Measurements from ENCODE around the gene ARHGAP26. TPM values are rescaled to one million over a fixed set of nuclear protein-coding genes. Genes with fewer than 3 reads are reported as not detected.

The ARHGAP26 gene
- total and polyA plus RNA-seq, 9 donors: 1.9 to 47.1 (median 12.0) TPM

DNA sequence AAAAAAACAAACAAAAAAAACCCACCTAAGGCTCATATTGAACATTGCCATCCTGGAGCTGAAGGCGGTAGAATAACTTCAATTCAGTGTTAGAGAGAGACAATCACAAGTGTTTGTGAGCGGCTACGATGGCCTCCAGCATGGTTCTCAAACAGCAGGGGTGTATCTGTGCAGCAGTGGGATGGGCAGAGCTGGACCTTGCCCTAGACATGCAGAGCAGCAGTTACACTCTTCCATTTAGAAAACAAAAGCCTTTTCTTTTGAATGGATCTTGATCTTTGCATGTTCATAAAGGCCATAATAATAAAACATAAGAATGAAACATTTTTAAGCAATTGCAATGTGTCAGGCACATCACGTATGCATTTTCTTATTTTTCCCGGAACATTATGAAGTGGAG, 50.3 kb downstream of the ARHGAP26 start:
- H3K4me3 ChIP-seq: no peak overlapping the region
- no peaks in the 10 kb centered on the region for H3K36me3 ChIP-seq
- WGBS, 3 donors: 96 to 98% (median 98%) methylated on average over 5 of the region's 5 CpGs
- DNase-seq: no peak
- H3K27me3 ChIP-seq: no peaks in the 10 kb centered on the region
- H3K4me1 ChIP-seq (ENCODE audit: insufficient read depth): peaks cover 2% of the 10 kb centered on the region
- intact Hi-C loops (cut with DNase I): no loop called here
- no peaks in the 10 kb centered on the region for H3K9me3 ChIP-seq
- H3K27ac ChIP-seq: no peak overlapping the region
- TF ChIP-seq POLR2A (IDR thresholded peaks at IDR 0.05) (no peak), EP300 (IDR thresholded peaks at IDR 0.05) (no peak)
- TF ChIP-seq, protein P1, sequence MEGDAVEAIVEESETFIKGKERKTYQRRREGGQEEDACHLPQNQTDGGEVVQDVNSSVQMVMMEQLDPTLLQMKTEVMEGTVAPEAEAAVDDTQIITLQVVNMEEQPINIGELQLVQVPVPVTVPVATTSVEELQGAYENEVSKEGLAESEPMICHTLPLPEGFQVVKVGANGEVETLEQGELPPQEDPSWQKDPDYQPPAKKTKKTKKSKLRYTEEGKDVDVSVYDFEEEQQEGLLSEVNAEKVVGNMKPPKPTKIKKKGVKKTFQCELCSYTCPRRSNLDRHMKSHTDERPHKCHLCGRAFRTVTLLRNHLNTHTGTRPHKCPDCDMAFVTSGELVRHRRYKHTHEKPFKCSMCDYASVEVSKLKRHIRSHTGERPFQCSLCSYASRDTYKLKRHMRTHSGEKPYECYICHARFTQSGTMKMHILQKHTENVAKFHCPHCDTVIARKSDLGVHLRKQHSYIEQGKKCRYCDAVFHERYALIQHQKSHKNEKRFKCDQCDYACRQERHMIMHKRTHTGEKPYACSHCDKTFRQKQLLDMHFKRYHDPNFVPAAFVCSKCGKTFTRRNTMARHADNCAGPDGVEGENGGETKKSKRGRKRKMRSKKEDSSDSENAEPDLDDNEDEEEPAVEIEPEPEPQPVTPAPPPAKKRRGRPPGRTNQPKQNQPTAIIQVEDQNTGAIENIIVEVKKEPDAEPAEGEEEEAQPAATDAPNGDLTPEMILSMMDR (IDR thresholded peaks at IDR 0.05): no peak

DNA sequence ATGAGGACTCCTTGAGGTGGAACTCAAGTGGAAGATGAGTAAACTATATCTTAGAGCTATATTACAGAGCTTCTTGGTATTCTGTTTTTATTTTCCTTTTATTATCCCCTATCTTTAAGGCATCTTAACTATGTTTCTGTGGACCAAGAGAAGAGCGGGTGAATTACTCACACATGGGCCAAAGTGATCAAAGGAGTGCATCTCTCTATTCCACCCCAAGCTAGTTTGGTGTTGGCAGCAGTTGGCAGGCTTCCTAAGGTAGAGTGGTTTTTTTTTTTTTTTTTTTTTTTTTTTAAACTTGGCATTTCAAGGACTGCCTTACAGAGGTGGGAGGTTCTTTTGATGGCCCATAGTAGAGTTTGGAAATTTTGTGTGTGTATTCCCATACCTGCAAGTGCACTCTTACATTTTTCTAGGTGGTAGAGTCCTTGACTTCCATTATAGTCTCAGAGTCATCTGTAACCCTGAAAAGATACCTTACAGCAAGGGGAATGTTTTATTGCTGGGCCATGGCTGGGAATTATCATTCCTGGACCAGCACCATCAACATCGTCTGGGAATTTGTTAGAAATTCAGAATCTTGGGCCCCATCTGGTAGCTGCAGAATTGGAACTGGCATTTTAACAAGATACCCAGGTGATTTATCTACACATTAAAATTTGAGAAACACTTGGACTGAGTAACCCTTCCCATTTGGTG, 51.0 kb downstream of the ARHGAP26 start:
- intact Hi-C loops (cut with DNase I): no loop called here
- no peak for DNase-seq
- TF ChIP-seq EP300 (IDR thresholded peaks at IDR 0.05) (no peak), POLR2A (IDR thresholded peaks at IDR 0.05) (no peak)
- TF ChIP-seq, protein P1 (IDR thresholded peaks at IDR 0.05): no peak

DNA sequence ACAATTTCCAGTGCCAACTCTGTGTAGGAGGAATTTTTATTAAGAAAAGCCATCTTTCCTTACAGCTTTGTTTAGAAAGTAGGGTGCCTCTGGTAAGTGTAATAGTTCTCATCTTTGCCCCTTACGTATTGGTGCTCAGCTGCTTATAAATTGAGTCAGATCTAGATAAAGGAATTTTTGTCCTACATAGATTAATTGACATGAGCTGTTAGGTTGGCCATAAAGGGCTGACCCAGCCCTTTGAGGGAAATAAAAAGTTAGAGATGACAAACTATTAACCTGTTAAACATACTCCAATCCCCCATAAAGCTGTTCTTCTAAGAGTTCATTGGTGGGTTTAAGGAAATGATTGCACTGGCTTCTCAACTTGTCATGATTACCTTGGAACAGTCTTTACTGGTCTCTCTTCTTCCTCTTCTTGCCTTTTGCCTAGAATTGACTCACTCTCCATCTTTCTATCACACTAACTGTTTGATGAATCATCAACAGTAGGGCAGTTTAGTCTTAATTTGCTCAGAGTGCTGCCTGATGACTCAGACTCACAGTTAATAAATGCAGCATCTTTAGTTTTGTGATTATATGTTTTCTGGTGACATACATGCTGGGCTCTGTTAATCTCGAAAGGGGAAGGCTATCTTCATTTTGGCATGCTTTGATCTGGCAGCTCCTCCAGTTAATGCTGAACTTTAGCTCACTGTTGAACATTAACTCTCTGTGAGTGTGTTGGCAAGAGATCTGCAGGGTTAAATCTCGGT, 51.7 kb downstream of the ARHGAP26 start:
- H3K36me3 ChIP-seq: no peaks in the 10 kb centered on the region
- TF ChIP-seq POLR2A (IDR thresholded peaks at IDR 0.05) (no peak), EP300 (IDR thresholded peaks at IDR 0.05) (no peak)
- TF ChIP-seq, protein P1 (IDR thresholded peaks at IDR 0.05): no peak
- peaks cover 2% of the 10 kb centered on the region for H3K4me1 ChIP-seq (ENCODE audit: insufficient read depth)
- DNase-seq: no peak
- no peaks in the 10 kb centered on the region for H3K9me3 ChIP-seq
- no peak overlapping the region for H3K4me3 ChIP-seq
- intact Hi-C loops (cut with DNase I): no loop called here
- 54 to 62% (median 57%) methylated on average over 3 of the region's 3 CpGs for WGBS, 3 donors
- H3K27me3 ChIP-seq: no peaks in the 10 kb centered on the region
- no peak overlapping the region for H3K27ac ChIP-seq

More for the DNA sequence above, 51.0 kb downstream of the ARHGAP26 start:
- H3K27me3 ChIP-seq: no peaks in the 10 kb centered on the region
- 85 to 97% (median 86%) methylated on average over 2 of the region's 2 CpGs for WGBS, 3 donors
- no peak overlapping the region for H3K4me3 ChIP-seq
- no peaks in the 10 kb centered on the region for H3K36me3 ChIP-seq
- peaks cover 2% of the 10 kb centered on the region for H3K4me1 ChIP-seq (ENCODE audit: insufficient read depth)
- H3K27ac ChIP-seq: no peak overlapping the region
- no peaks in the 10 kb centered on the region for H3K9me3 ChIP-seq

DNA sequence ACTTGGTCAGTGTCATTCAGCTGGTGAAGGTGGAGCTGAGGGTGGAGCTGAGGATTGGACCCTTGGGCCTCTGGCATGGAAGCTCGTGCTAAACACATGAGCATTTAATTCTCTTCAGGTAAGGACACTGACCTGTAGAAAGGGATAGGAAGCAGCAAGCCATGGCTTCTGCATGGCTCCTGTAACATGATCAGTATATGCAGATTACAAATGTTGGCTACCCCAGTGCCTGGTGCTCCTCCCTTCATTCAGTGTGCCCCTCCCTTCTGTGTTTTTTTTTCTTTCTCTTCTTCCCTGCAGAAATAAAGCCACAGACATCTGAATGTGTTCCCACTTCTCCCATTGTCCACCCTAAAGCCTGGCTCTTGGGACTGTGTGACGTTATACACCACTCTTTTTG, 52.9 kb downstream of the ARHGAP26 start:
- Histone ChIP-seq H3K9me3 (no peaks in the 10 kb centered on the region), H3K4me1 (ENCODE audit: insufficient read depth) (no peaks in the 10 kb centered on the region)

More for the DNA sequence above, 52.9 kb downstream of the ARHGAP26 start:
- Histone ChIP-seq H3K36me3 (no peaks in the 10 kb centered on the region), H3K4me3 (no peak overlapping the region), H3K27me3 (no peaks in the 10 kb centered on the region), H3K27ac (no peak overlapping the region)
- TF ChIP-seq, protein P1 (IDR thresholded peaks at IDR 0.05): no peak
- TF ChIP-seq POLR2A (IDR thresholded peaks at IDR 0.05): no peak
- TF ChIP-seq EP300 (IDR thresholded peaks at IDR 0.05): no peak
- intact Hi-C loops (cut with DNase I): no loop called here
- DNase-seq: no peak
- WGBS, 3 donors: 78 to 88% (median 85%) methylated on average over 2 of the region's 2 CpGs
